T1000 (cell line): ENCODE results near the gene PAK1.
"Not testable (repeated sequence)": the region's sequence is repeated elsewhere in the genome, so short reads cannot be mapped to it uniquely, and the experiment has no call there.

Experiments
- DNase-seq: peaks from one replicate; lab custom pipeline; 2025; ENCODE audit warnings: mixed read lengths; lab: John Stamatoyannopoulos, UW

Gene PAK1

GRCh38 chr11:77402218-77402556 is 71.7 kb downstream of the PAK1 start:
- no peak for DNase-seq

GRCh38 chr11:77401486-77402217 is 72.2 kb downstream of the PAK1 start:
- no peak for DNase-seq

GRCh38 chr11:77400775-77401449 is 73.0 kb downstream of the PAK1 start:
- no peak for DNase-seq

- DNase-seq = no peak
Observed at GRCh38 chr11:77400271-77400670, 73.6 kb downstream of the PAK1 start.

DNA sequence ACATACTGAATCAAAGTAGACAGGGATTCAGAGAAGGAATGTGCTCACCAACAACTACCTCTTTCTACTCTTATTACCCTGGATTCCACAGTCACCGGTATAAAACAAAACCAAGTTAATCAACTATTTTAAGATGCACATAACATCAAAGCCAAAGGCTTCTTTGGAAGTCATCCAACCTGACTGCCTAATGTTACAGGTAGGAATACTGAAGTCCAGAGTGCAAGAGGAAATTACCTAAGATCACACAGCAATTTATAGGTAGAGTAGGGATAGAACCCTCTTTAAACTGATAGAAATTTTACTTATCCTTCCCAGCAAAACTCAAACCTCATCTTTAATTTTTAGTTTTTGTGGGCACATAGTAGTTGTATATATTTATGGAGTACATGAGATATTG is 76.3 kb downstream of the PAK1 start:
- no peak for DNase-seq

DNA sequence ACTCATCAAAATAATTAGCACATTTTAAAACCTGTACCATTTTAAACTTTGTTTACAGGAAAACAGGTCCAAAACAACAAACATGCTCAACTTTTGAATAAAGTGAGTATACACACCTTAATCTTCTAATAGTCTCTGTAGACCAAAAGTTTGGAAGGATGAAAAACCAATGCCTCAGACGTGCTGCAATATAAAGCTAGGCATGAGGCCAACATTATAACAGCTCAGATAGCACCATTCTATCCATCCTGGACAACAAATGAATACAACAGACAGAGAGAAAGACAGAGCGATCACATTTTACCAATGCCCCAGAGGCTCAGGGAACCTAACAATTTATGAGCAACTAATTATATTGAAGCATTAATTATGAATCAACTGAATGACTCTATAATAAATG is 77.0 kb downstream of the PAK1 start:
- DNase-seq = no peak

- DNase-seq = no peak
Observed at GRCh38 chr11:77396305-77396704, 77.6 kb downstream of the PAK1 start.

DNA sequence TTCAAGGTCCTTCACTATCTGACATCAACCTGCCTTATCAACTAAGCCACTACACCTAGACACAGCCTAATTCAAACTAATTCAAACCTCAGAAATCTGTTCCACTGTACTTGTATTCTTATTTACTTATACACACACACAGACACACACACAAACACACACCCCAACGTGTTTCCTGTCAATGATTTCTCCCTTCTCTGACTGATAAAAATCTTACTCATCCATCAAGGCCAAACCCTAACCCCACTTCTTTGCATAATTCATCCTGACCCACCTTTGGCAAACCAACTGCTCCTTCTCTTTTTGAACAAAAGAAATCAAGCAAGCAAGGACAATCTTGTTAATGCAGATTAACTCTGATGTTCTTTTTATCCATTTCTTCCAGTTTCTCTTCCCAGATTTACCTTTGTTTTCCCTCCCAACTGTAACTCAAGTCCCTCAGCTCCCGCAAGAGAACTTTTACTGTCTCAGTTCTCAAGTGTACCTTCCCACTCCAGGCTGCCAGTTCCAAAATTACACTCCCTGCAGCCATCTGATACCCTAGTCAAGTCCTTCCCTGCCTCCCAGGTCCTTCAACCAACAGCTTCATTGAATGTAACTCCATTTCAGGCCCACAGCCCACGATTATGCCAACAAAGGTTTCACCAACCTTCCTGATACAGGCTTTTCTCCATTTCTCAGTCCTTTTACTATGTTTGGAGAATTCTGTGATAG is 78.3 kb downstream of the PAK1 start:
- DNase-seq = no peak

DNA sequence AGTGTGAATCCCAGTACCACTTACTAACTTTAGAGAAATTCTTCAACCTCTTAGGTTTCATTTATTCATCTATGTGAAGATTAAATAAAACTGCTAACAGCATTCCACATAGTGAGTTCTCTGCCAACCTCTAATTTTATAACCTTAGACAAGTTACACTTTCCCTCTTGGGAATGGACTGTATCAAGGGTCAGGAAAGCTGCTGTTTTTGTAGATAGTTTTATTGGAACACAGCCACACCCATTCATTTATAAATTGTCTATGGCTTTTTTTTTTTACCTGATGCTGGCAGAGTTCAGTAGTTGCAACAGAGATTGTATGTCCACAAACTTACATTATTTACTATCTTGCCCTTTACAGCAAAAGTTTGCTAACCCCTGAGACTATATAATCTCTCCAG is 81.1 kb downstream of the PAK1 start:
- DNase-seq = no peak

GRCh38 chr11:77387701-77388100 is 86.2 kb downstream of the PAK1 start:
- DNase-seq = no peak

GRCh38 chr11:77386178-77386577 is 87.7 kb downstream of the PAK1 start:
- DNase-seq = no peak

DNA sequence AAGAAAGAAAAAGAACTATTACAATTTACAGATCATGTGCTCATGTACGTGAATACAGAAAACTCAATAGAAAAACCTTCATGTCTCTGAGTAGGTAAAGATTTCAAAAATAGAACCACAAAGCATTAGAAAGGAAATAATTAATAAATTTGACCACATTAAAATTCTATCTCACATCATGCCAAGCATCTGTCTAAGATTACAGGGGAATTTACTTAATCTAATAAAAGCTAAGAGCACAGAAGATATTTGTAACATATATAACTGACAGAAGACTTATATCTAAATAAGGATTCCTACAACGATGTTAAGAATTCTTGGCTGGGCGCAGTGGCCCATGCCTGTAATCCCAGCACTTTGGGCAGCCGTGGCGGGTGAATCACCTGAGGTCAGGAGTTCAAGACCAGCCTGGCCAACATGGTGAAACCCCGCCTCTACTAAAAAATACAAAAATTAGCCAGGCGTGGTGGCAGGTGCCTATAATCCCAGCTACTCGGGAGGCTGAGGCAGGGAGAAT is 88.6 kb downstream of the PAK1 start:
- not testable (repeated sequence) for DNase-seq

- no peak for DNase-seq
Observed at GRCh38 chr11:77384571-77384970, 89.3 kb downstream of the PAK1 start.

DNA sequence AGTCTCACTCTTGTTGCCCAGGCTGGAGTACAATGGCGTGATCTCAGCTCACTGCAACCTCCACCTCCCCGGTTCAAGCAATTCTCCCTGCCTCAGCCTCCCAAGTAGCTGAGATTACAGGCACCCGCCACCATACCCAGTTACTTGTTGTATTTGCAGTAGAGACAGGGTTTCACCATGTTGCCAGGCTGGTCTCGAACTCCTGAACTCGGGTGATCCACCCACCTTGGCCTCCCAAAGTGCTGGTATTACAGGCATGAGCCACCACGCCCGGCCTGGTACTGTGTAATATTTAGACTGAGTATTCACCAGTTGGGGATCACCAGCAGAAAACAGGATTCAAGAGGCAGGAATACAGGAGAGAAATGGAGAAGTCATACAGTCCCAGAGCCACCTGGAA is 90.5 kb downstream of the PAK1 start:
- DNase-seq = not testable (repeated sequence)

GRCh38 chr11:77381729-77382665 is 91.9 kb downstream of the PAK1 start:
- DNase-seq = no peak

DNA sequence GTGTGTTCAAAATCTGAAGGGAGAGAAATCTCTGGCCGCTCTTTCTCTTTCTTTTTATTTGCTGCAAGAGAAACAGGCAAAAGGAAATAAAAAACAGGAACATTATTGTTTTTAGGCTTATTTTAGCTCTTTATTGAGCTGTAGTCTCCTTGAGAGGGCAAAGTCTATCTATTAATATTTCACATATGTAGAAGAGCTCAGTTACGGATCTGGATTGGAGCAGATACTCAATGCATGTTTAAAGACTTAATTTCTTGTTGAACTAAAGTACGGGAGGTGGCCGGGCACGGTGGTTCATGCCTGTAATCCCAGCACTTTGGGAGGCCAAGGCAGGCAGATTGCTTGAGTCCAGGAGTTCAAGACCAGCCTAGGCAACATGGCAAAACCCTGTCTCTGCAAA is 94.0 kb downstream of the PAK1 start:
- DNase-seq = no peak

DNA sequence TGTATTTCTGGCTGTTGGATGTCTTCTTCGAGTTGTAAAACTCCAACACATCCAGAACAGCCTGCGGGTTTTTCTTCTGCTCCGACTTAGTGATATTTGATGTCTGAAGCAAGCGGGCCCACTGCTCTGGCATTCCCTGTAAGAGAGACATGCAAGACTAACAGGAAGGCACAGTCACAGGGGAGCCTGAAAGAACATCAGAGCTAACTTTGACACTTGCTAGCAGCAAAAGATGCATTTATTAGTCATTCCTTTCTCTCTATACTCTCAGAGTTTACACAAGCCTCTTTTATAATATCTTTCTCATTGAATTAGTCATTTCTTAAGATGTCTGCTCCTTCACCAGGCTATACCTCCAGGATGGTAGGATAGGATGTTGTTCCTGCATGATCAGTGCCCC is 94.6 kb downstream of the PAK1 start:
- DNase-seq = no peak

DNA sequence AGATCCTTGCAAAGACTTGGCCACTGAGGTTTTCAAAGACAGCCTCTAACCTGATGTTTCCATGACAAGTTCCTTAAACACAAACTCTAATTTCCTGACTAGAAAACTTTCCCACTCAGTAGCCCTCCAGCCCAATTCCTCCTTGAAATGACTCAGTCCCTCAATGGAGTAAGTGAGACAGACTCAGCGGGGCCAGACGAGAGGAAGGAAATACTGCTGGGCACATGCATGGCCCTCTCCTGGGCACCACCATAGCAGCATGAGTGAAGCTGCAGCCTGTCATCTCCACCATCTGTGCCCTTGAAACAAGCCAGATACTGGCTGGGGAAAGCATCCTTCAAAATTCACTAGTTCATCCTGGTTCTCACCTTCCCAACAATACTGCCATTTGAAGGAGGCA is 96.2 kb downstream of the PAK1 start:
- no peak for DNase-seq

DNA sequence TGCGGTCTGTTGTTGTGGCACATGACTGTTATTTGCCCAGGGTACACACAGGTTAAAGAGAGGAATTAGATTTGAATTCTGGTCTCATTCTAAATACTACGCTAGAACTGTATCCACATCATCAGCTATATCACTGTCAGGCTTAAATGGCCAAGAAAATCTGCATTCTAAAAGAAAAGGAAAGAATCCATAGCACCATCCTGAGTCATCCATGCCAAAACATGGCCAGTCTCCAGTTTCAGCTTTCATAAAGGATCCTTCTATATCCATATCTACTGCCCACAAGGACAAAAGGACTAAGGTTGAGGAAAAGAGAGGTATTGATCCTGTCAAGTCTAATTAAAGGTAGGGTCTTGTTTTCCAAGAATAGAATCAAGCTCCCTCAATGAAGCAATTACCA is 98.8 kb downstream of the PAK1 start:
- no peak for DNase-seq

DNA sequence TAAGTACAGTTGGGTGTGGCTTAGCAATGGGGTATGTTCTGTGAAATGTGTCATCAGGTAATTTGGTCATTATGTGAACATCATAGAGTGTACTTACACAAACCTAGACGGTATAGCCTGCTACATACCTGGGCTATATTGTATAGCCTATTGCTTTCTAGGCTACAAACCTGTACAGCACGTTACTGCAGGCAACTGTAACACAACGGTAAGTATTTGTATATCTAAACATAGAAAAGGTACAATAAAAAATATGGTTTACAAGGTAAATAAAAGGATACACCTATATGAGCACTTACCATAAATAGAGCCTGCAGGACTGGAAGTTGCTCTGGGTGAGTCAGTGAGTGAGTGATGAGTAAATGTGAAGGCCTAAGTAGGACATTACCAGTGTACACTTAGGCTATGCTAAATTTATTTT is 99.3 kb downstream of the PAK1 start:
- no peak for DNase-seq

DNA sequence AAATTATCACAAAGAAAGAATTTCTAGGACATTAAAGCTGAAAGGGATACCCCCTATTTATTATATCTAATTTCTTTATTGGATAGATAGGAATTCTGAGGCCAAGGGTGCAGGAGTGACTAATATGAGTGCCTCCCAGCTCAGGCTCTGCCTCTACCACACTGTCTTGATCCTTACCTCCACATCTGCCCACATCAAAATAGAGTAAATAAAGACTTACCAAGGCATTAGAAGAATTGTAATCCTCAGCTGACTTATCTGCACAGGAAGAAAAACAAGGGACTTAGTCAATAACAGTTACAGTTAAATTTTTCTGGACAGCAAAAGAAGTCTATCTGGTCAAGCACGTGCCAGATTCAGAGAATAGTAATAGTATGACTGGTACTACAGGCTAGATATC is 99.8 kb downstream of the PAK1 start:
- no peak for DNase-seq

DNA sequence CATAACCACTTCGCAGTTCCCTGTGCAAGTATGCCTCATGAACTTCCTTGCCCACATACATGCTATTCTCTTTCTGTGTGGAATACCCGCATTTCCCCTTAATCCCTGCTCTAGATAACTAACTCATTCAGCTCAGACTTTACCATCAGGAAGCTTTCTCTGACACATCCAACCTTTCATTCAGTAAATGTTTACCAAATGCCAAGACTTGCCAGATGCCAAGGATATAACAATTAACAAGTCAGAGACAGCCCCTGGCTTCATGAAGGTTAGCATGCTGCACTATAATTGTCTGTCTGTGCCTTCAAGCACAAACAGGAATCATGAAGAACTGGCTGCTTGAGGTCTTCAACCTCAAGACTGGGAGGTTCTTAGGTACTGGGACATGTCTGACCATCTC is 101.2 kb downstream of the PAK1 start:
- DNase-seq = no peak
